HCT116 (cell line): Measurements from ENCODE around the gene TSC22D4. TPM values are rescaled to one million over a fixed set of nuclear protein-coding genes. Genes with fewer than 3 reads are reported as not detected.

ENCODE experiments used
- ATAC-seq: fragments of 200-7000 bp; cut with Tn5 transposase; 2 replicates; pipeline ENCODE4 v1.9.1; 2020; ENCODE audit warnings: mild to moderate bottlenecking, moderate library complexity
- BruUV-seq: library from RNA; stranded (reverse); fragments of 400-500 nt; replicated peaks from 2 replicates; lab custom pipeline; 2021; lab: Mats Ljungman, UMichigan
- CTCF ChIA-PET: fragments of 300-600 bp; sonication (Branson Sonifier 250); formaldehyde crosslinking; loops from one replicate; lab custom pipeline; 2021; ENCODE audit warnings: antibody characterized with exemption; lab: Charles Lee
- POLR2A ChIA-PET: fragments of 300-600, 350-600 bp; sonication (Branson Sonifier 250); formaldehyde crosslinking; loops from one replicate; lab custom pipeline; 2021; ENCODE audit warnings: antibody characterized with exemption; lab: Charles Lee
- RAD21 ChIA-PET, 2 experiments: fragments of 300-600 bp; sonication (Branson Sonifier 250); formaldehyde crosslinking; loops; one replicate each; lab custom pipeline; 2023; ENCODE audit warnings: low total read pairs in 2 of 2; ENCODE audit not compliant: uncharacterized antibody in 2 of 2, unreplicated experiment in 2 of 2, low non-redundant PET in 1 of 2; lab: Charles Lee
- DNase-seq: peaks from one replicate; pipeline ENCODE4 v3.0.0-alpha.2; 2010; ENCODE audit warnings: low read depth, low spot score
- H2AFZ ChIP-seq: fragments of 200-600 bp; shearing (Covaris generic), sonication (generic); 2 replicates; pipeline ENCODE4 v1.6.1; 2017; ENCODE audit warnings: low read depth, mixed run types, mixed read lengths, antibody characterized with exemption, low read length; ENCODE audit not compliant: poor library complexity, severe bottlenecking
- H3K27ac ChIP-seq: 2 replicates; pipeline ENCODE4 v1.5.1; 2012; ENCODE audit warnings: low read depth, low read length
- H3K27me3 ChIP-seq: fragments of 200-600 bp; sonication (generic); 2 replicates; pipeline ENCODE4 v1.6.1; 2016; ENCODE audit warnings: mixed run types, low read length, mixed read lengths; ENCODE audit not compliant: insufficient read depth
- H3K36me3 ChIP-seq, 2 experiments: fragments of 200-500 bp in 1 of 2; fragments of 200-600 bp in 1 of 2; sonication (Bioruptor generic) in 1 of 2; sonication (generic) in 1 of 2; 2 replicates each; pipeline versions ENCODE4 v1.5.1 to v1.6.1; 2014 to 2016; ENCODE audit warnings: low read length in 2 of 2, inconsistent platforms in 1 of 2, mixed read lengths in 1 of 2, mixed run types in 1 of 2; ENCODE audit not compliant: insufficient read depth in 2 of 2, control insufficient read depth in 1 of 2
- H3K4me1 ChIP-seq, 2 experiments: fragments of 200-600 bp in 1 of 2; sonication (generic) in 1 of 2; 2 replicates each; pipeline versions ENCODE4 v1.5.1 to v1.6.1; 2012 to 2017; ENCODE audit warnings: low read length in 2 of 2, inconsistent platforms in 1 of 2, mild to moderate bottlenecking in 1 of 2, mixed read lengths in 1 of 2, mixed run types in 1 of 2, moderate library complexity in 1 of 2; ENCODE audit not compliant: insufficient read depth in 2 of 2, control insufficient read depth in 1 of 2
- H3K4me2 ChIP-seq: fragments of 200-600 bp; sonication (generic); 2 replicates; pipeline ENCODE4 v1.6.1; 2017; ENCODE audit warnings: mixed run types, low read length, mixed read lengths
- H3K4me3 ChIP-seq, 2 experiments: fragments of 200-600 bp in 1 of 2; sonication (generic) in 1 of 2; replicated peaks in 1 of 2; 2 replicates each; pipeline ENCODE4 v1.5.1; 2011 to 2016; ENCODE audit warnings: low read length in 2 of 2, control low read depth in 1 of 2, low read depth in 1 of 2, mild to moderate bottlenecking in 1 of 2, mixed read lengths in 1 of 2, mixed run types in 1 of 2
- H3K79me2 ChIP-seq: fragments of 200-600 bp; sonication (generic); 2 replicates; pipeline ENCODE4 v1.6.1; 2017; ENCODE audit warnings: mild to moderate bottlenecking, mixed run types, low read length, moderate library complexity, mixed read lengths; ENCODE audit not compliant: insufficient read depth
- H3K9ac ChIP-seq: fragments of 200-600 bp; sonication (generic); 2 replicates; pipeline ENCODE4 v1.6.1; 2016; ENCODE audit warnings: low read length, mixed read lengths
- H3K9me2 ChIP-seq: fragments of 200-600 bp; sonication (generic), shearing (Covaris generic); 2 replicates; pipeline ENCODE4 v1.6.1; 2017; ENCODE audit warnings: mixed run types, mild to moderate bottlenecking, moderate library complexity; ENCODE audit not compliant: insufficient read depth
- H3K9me3 ChIP-seq, 2 experiments: fragments of 200-500 bp in 1 of 2; fragments of 200-600 bp in 1 of 2; sonication (Bioruptor generic) in 1 of 2; sonication (generic) in 1 of 2; 2 replicates each; pipeline ENCODE4 v1.6.1; 2014 to 2017; ENCODE audit warnings: low read length in 2 of 2, mixed read lengths in 2 of 2, inconsistent platforms in 1 of 2, low read depth in 1 of 2, mild to moderate bottlenecking in 1 of 2, mixed run types in 1 of 2, moderate library complexity in 1 of 2; ENCODE audit not compliant: control insufficient read depth in 1 of 2, insufficient read depth in 1 of 2
- H4K20me1 ChIP-seq: fragments of 200-600 bp; sonication (generic), shearing (Covaris generic); 2 replicates; pipeline ENCODE4 v1.6.1; 2017; ENCODE audit warnings: mixed run types, mild to moderate bottlenecking, moderate library complexity; ENCODE audit not compliant: insufficient read depth
- POLR2AphosphoS5 ChIP-seq: IDR thresholded peaks from 2 replicates; pipeline ENCODE4 v1.6.1; 2011; ENCODE audit warnings: mild to moderate bottlenecking, low read depth, low read length, moderate library complexity
- TCF7L2 ChIP-seq: IDR thresholded peaks from 2 replicates; pipeline ENCODE4 v1.7.0; 2011; ENCODE audit warnings: borderline replicate concordance, inconsistent platforms; ENCODE audit not compliant: insufficient read depth, insufficient read length; ENCODE audit errors: extremely low read depth
- ZFX ChIP-seq: fragments of 450-650 bp; IDR thresholded peaks from 2 replicates; pipeline ENCODE4 v1.6.1; 2017
- intact Hi-C: fragments of 100-400 bp; cut with micrococcal nuclease; formaldehyde crosslinking; loops from 2 replicates; pipeline ENCODE4 v1.10.0; 2022
- total RNA-seq: library from RNA; stranded (reverse); gene quantifications from one replicate; pipeline ENCODE4 v1.2.1, GENCODE V29; 2021; ENCODE audit not compliant: unreplicated experiment
- TF ChIP-seq, protein P1 (sequence below): IDR thresholded peaks from 2 replicates; pipeline ENCODE4 v1.6.1; 2011; ENCODE audit warnings: mild to moderate bottlenecking, low read length, moderate library complexity; ENCODE audit not compliant: insufficient replicate concordance; ENCODE audit errors: extremely low read depth

Gene TSC22D4
- total RNA-seq, 1 experiment from 2014 or later = 36.9 TPM

DNA sequence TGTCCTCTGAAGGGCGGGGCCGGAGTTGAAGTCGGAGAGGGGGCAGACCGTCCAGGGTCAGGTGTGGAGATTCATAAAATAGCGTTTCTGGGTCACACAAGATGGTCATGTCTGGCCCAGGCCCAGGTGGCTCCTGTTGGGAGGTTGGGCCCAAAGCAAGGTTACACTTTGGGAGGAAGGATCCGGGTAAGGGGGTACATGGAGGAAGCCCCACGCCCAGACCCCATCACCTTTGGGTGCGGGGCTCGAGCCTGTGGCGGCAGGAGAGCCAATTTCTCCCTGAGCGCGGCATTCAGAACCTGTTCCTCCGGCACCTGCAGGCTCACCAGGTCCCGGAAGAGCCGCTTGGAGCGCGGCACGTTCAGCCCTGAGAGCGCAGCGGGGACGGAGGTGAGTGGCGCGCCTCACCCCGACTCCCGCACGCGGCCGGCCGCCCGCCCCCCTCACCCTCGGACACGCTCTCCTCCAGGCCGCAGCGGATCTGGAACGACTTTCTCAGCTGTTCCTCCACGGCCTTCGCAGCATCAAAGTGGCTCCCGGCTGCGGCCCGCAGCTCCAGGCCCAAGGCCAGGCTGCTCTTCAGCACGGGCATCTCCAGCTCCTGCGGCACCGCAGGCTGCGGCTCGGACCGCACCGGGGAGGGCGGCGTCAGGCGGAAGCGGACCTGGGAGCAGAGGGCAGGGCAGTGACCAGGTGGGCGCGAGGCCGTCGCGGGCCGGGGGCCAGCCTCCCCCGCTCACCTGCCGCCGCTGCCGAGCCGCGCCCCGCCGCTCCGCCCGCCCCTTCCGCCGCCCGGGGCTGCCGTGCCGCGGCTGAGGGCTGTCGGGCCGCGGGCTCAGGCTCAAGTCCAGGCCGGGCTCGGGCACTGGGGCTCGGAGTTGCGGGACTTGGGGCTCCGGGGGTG lies 43.4 kb downstream of the TSC22D4 start:
- no peaks in the 10 kb centered on the region for H3K27me3 ChIP-seq
- TF ChIP-seq TCF7L2 (peak; percentile 61), POLR2AphosphoS5 (peak; percentile 58), ZFX (peak; percentile 95)
- TF ChIP-seq, protein P1, sequence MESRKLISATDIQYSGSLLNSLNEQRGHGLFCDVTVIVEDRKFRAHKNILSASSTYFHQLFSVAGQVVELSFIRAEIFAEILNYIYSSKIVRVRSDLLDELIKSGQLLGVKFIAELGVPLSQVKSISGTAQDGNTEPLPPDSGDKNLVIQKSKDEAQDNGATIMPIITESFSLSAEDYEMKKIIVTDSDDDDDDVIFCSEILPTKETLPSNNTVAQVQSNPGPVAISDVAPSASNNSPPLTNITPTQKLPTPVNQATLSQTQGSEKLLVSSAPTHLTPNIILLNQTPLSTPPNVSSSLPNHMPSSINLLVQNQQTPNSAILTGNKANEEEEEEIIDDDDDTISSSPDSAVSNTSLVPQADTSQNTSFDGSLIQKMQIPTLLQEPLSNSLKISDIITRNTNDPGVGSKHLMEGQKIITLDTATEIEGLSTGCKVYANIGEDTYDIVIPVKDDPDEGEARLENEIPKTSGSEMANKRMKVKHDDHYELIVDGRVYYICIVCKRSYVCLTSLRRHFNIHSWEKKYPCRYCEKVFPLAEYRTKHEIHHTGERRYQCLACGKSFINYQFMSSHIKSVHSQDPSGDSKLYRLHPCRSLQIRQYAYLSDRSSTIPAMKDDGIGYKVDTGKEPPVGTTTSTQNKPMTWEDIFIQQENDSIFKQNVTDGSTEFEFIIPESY = no peak
- no peaks in the 10 kb centered on the region for H3K9me2 ChIP-seq
- CTCF ChIA-PET = interaction anchor here (2.1 kb wide), 1 partner anchor 14 kb away, joined by 10 read pairs; no protein-coding TSS in a partner anchor
- RAD21 ChIA-PET = no interaction called here
- H2AFZ ChIP-seq = no peak overlapping the region
- H3K9me3 ChIP-seq = no peaks in the 10 kb centered on the region
- DNase-seq = no peak
- H3K4me3 ChIP-seq = peak overlapping the region; percentile 85 to 97
- peaks cover 51% of the 10 kb centered on the region for H3K79me2 ChIP-seq
- peak overlapping the region; percentile 99 for H3K27ac ChIP-seq
- peak overlapping the region; percentile 93 for H3K9ac ChIP-seq
- peaks cover 5 to 39% of the 10 kb centered on the region in 2 experiments; a peak in 2 of 4 replicates for H3K36me3 ChIP-seq
- POLR2A ChIA-PET = no interaction called here
- no TSS peak for BruUV-seq
- peaks cover 2 to 52% of the 10 kb centered on the region in 2 experiments for H3K4me1 ChIP-seq
- H3K4me2 ChIP-seq = peak overlapping the region; percentile 93
- peak; percentile 49 for ATAC-seq
- H4K20me1 ChIP-seq = no peaks in the 10 kb centered on the region
- intact Hi-C loops = no loop called here
